ENCODE measurements around the gene SHISA5.

SHISA5 gene

GRCh38 chr3:48459773-48460516 lies 44.0 kb downstream of the SHISA5 start:
- DNase-seq (ENCODE audit: low read depth in 1 of 2, low spot score in 1 of 2), result no peak
- Histone ChIP-seq H3K27ac (replicated peaks) (no peak overlapping the region), H3K27me3 (ENCODE audit: insufficient read depth, poor library complexity, severe bottlenecking) (no peaks in the 10 kb centered on the region), H3K4me3 (replicated peaks; ENCODE audit: insufficient read depth, low read length) (no peak overlapping the region)
- TF ChIP-seq POLR2AphosphoS5 (IDR thresholded peaks at IDR 0.05; ENCODE audit: low read depth) (no peak), CTCF (IDR thresholded peaks at IDR 0.05; ENCODE audit: insufficient read depth, low read length) (no peak), REST (IDR thresholded peaks at IDR 0.05; ENCODE audit: insufficient replicate concordance, low read depth) (no peak), SPI1 (IDR thresholded peaks at IDR 0.05; ENCODE audit: borderline replicate concordance, low read depth) (no peak), GABPA (IDR thresholded peaks at IDR 0.05; ENCODE audit: low read depth) (no peak)

- H3K4me3 ChIP-seq (replicated peaks; ENCODE audit: insufficient read depth, low read length), result no peak overlapping the region
- TF ChIP-seq CTCF (IDR thresholded peaks at IDR 0.05; ENCODE audit: insufficient read depth, low read length) (no peak), POLR2AphosphoS5 (IDR thresholded peaks at IDR 0.05; ENCODE audit: low read depth) (no peak), REST (IDR thresholded peaks at IDR 0.05; ENCODE audit: insufficient replicate concordance, low read depth) (no peak), SPI1 (IDR thresholded peaks at IDR 0.05; ENCODE audit: borderline replicate concordance, low read depth) (no peak), GABPA (IDR thresholded peaks at IDR 0.05; ENCODE audit: low read depth) (no peak)
- no peak for DNase-seq (ENCODE audit: low read depth in 1 of 2, low spot score in 1 of 2)
- no peak overlapping the region for H3K27ac ChIP-seq (replicated peaks)
- H3K27me3 ChIP-seq (ENCODE audit: insufficient read depth, poor library complexity, severe bottlenecking), result no peaks in the 10 kb centered on the region
Observed at GRCh38 chr3:48459331-48459730, 44.6 kb downstream of the SHISA5 start.

GRCh38 chr3:48456456-48456855 lies 47.5 kb downstream of the SHISA5 start:
- no peak overlapping the region for H3K4me3 ChIP-seq (replicated peaks; ENCODE audit: insufficient read depth, low read length)
- no peak overlapping the region for H3K27ac ChIP-seq (replicated peaks)
- no peaks in the 10 kb centered on the region for H3K27me3 ChIP-seq (ENCODE audit: insufficient read depth, poor library complexity, severe bottlenecking)
- TF ChIP-seq SPI1 (IDR thresholded peaks at IDR 0.05; ENCODE audit: borderline replicate concordance, low read depth) (no peak), POLR2AphosphoS5 (IDR thresholded peaks at IDR 0.05; ENCODE audit: low read depth) (no peak), GABPA (IDR thresholded peaks at IDR 0.05; ENCODE audit: low read depth) (no peak), CTCF (IDR thresholded peaks at IDR 0.05; ENCODE audit: insufficient read depth, low read length) (no peak), REST (IDR thresholded peaks at IDR 0.05; ENCODE audit: insufficient replicate concordance, low read depth) (no peak)
- no peak for DNase-seq (ENCODE audit: low read depth in 1 of 2, low spot score in 1 of 2)
